Psoas muscle (tissue), 8 donors: ENCODE measurements around the gene RNF145. TPM values are rescaled to one million over a fixed set of nuclear protein-coding genes. Genes with fewer than 3 reads are reported as not detected.
"Not testable (repeated sequence)": the region's sequence is repeated elsewhere in the genome, so short reads cannot be mapped to it uniquely, and the experiment has no call there.

ENCODE experiments used
- ATAC-seq, 4 donors: fragments of 200-7000 bp; cut with Tn5 transposase; one replicate each; pipeline ENCODE4 v1.9.1; 2020; ENCODE audit warnings: moderate library complexity in 3 of 4, mild to moderate bottlenecking in 2 of 4
- DNase-seq, 2 donors: peaks; one replicate each; pipeline ENCODE4 v3.0.0-alpha.2; 2020
- H3K27ac ChIP-seq: fragments of 200-600 bp; one replicate; pipeline ENCODE4 v1.8.0; 2022
- H3K27me3 ChIP-seq, 3 donors: fragments of 200-600 bp in 1 of 3; one replicate each; pipeline versions ENCODE4 v1.6.1 to v1.8.0; 2013 to 2022; ENCODE audit warnings: low read length in 2 of 3, mild to moderate bottlenecking in 2 of 3, moderate library complexity in 1 of 3; ENCODE audit not compliant: insufficient read depth in 3 of 3
- H3K36me3 ChIP-seq, 2 donors: fragments of 200-600 bp in 1 of 2; one replicate each; pipeline versions ENCODE4 v1.6.1 to v1.8.0; 2013 to 2022; ENCODE audit warnings: low read depth in 1 of 2, mild to moderate bottlenecking in 1 of 2, moderate library complexity in 1 of 2; ENCODE audit not compliant: insufficient read depth in 1 of 2
- H3K4me1 ChIP-seq: fragments of 200-600 bp; one replicate; pipeline ENCODE4 v1.8.0; 2022
- H3K4me3 ChIP-seq: fragments of 200-600 bp; one replicate; pipeline ENCODE4 v1.8.0; 2022; ENCODE audit warnings: mild to moderate bottlenecking
- H3K9me3 ChIP-seq: fragments of 200-600 bp; one replicate; pipeline ENCODE4 v1.8.0; 2022
- WGBS, 3 donors: extraction: QIAGEN DNeasy Blood & Tissue Kit; methylation state at CpG; one replicate each; pipeline versions ENCODE4 v1.1.6 to v1.1.7; 2013; 5-methylcytosine and 5-hydroxymethylcytosine counted together
- intact Hi-C, 2 donors: fragments of 100-400 bp; cut with DNase I; formaldehyde crosslinking; loops; one replicate each; pipeline versions ENCODE4 v1.11.0 to v1.14.2; 2022
- polyA plus RNA-seq, 3 donors: library from polyadenylated mRNA; stranded (reverse); fragments of 200-250 nt; gene quantifications; one replicate each; pipeline ENCODE4 v1.2.3, GENCODE V29; 2013
- total RNA-seq, 4 donors: library from RNA; stranded (reverse); fragmentation: NEBNext Ultra II Directional in 2 of 4; extraction: Animal tissue kit (Norgen Biotek cat#: 25700) in 2 of 4; gene quantifications; one replicate each; pipeline versions ENCODE4 v1.2.1 to v1.2.4, GENCODE V29; 2021 to 2023
- TF ChIP-seq, protein P1 (sequence below): fragments of 200-600 bp; IDR thresholded peaks from one replicate; pipeline ENCODE4 v1.8.0; 2022; ENCODE audit warnings: antibody characterized with exemption
- donor health status: healthy with polysubstance abuse.
- donor health status: DM: no; HTN: no; CAD: no; lungs with moderate emphysema.
- donor health status: Bipolar disorder and iron deficiency.
- donor health status: healthy.
- donor health status: DM: yes; HTN: yes; CAD: no.
- donor health status: DM: no; HTN: no; CAD: no.
- donor health status: DM: no; HTN: no; CAD: no.
- donor health status: DM: yes; HTN: yes; CAD: no.

Gene RNF145
- total and polyA plus RNA-seq, 7 donors = 6.0 to 17.8 (median 13.2) TPM

DNA sequence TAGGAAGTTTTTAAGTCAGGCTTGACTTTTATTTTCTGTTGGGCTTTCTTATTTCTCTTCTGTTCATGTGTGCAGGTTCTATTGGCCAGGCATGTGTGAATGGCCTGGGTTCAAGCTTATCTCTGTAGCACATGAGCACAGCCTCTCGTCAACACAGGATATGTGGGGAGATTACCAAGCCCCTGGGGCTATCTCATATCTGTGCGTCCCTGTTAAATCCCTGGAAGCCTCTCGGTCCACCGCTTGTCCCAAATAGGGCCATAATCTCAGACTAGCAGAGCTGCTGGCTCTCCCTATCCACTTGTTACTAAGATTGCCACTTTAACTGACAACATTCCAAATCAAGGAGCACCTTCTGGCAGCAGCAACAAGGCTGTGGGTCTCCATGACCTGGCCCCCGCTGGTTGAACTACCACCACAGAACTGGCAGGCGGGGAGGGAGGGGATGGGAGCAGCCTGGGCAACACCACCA is 81.2 kb downstream of the RNF145 start:
- DNase-seq (no peak), ATAC-seq (no peak)
- Histone ChIP-seq H3K4me3 (no peak overlapping the region), H3K9me3 (no peaks in the 10 kb centered on the region), H3K36me3 (no peaks in the 10 kb centered on the region), H3K4me1 (no peaks in the 10 kb centered on the region), H3K27me3 (peaks cover 0 to 3% (median 0%) of the 10 kb centered on the region in 3 donors), H3K27ac (no peak overlapping the region)
- intact Hi-C loops = no loop called here
- TF ChIP-seq, protein P1, sequence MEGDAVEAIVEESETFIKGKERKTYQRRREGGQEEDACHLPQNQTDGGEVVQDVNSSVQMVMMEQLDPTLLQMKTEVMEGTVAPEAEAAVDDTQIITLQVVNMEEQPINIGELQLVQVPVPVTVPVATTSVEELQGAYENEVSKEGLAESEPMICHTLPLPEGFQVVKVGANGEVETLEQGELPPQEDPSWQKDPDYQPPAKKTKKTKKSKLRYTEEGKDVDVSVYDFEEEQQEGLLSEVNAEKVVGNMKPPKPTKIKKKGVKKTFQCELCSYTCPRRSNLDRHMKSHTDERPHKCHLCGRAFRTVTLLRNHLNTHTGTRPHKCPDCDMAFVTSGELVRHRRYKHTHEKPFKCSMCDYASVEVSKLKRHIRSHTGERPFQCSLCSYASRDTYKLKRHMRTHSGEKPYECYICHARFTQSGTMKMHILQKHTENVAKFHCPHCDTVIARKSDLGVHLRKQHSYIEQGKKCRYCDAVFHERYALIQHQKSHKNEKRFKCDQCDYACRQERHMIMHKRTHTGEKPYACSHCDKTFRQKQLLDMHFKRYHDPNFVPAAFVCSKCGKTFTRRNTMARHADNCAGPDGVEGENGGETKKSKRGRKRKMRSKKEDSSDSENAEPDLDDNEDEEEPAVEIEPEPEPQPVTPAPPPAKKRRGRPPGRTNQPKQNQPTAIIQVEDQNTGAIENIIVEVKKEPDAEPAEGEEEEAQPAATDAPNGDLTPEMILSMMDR = no peak
- 87 to 91% (median 90%) methylated on average over 6 of the region's 6 CpGs for WGBS, 3 donors

DNA sequence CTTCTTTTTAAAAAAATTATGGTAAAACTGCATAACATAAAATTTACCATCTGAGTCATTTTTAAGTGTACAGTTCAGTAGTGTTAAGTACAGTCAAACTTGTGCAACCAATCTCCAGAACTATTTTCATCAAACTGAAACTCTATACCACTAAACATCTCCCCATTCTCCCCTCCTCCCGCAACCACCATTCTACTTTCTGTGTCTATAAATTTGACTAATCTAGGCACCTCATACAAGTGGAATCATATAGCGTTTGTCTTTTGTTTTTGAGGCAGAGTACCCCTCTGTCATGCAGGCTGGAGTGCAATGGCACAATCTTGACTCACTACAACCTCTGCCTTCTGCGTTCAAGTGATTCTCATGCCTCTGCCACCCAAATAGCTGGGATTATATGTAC is 85.7 kb downstream of the RNF145 start:
- ATAC-seq (no peak), DNase-seq (no peak)
- Histone ChIP-seq H3K4me1 (no peaks in the 10 kb centered on the region), H3K36me3 (no peaks in the 10 kb centered on the region), H3K27me3 (peaks cover 0 to 3% (median 0%) of the 10 kb centered on the region in 3 donors), H3K27ac (no peak overlapping the region), H3K9me3 (no peaks in the 10 kb centered on the region), H3K4me3 (no peak overlapping the region)
- TF ChIP-seq, protein P1 = no peak
- WGBS, 3 donors = 70 to 73% (median 73%) methylated on average over 3 of the region's 3 CpGs
- intact Hi-C loops = no loop called here

DNA sequence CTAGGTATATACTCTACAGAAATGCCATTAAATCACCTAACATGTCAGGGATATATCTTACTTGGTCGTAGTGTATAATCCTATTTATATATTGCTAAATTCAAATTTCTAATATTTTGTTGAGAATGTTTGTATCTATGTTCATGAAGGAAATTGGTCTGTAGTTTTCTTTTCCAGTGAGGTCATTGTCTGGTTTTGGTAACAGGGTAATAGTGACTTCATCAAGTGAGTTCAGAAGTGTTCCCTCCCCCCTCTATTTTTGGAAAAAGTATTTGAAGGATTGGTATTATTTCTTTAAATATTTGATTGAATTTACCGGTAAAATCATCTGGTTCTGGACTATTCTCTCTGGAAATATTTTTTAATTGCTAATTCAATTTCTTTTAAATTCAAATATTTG is 86.2 kb downstream of the RNF145 start:
- Histone ChIP-seq H3K27me3 (peaks cover 0 to under 1% (median 0%) of the 10 kb centered on the region in 3 donors), H3K27ac (no peak overlapping the region), H3K9me3 (no peaks in the 10 kb centered on the region), H3K4me3 (no peak overlapping the region), H3K4me1 (no peaks in the 10 kb centered on the region), H3K36me3 (no peaks in the 10 kb centered on the region)
- TF ChIP-seq, protein P1 = no peak
- 80% methylated on average over 2 of the region's 2 CpGs for WGBS, 3 donors
- intact Hi-C loops = no loop called here
- ATAC-seq (no peak), DNase-seq (no peak)

- TF ChIP-seq, protein P1 = no peak
- intact Hi-C loops = no loop called here
- WGBS, 3 donors = 75 to 85% (median 80%) methylated on average over 3 of the region's 3 CpGs
These were observed 88.3 kb downstream of the RNF145 start for GRCh38 chr5:159121061-159121460.

DNA sequence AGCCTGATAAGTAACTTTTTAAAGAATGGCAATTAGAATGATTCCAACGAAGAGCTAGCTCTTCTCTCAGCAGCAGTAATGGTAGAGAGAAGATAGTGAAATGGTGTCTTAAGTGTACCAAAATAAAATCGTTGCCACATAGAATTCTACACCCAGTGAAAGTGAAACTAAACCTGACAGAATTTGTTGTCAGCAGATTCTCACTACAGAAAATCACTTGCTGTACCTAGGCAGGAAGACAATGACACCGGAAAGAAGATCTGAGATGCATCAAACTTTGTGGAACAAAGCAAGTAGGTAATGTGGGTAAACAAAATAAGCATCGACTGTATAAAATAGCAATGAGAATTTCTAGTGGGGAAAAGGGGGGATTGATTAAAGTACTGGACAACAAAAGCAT is 88.9 kb downstream of the RNF145 start:
- intact Hi-C loops = no loop called here
- no peaks in the 10 kb centered on the region for H3K9me3 ChIP-seq
- no peak overlapping the region for H3K27ac ChIP-seq
- TF ChIP-seq, protein P1 = no peak
- DNase-seq (no peak), ATAC-seq (no peak)
- 40 to 51% (median 45%) methylated on average over 4 of the region's 4 CpGs for WGBS, 3 donors
- H3K27me3 ChIP-seq = no peaks in the 10 kb centered on the region
- H3K4me1 ChIP-seq = peaks cover 3% of the 10 kb centered on the region
- no peaks in the 10 kb centered on the region for H3K36me3 ChIP-seq
- H3K4me3 ChIP-seq = no peak overlapping the region

More at GRCh38 chr5:159121061-159121460, 88.3 kb downstream of the RNF145 start:
- peaks cover 3% of the 10 kb centered on the region for H3K4me1 ChIP-seq
- H3K27ac ChIP-seq = no peak overlapping the region
- no peaks in the 10 kb centered on the region for H3K36me3 ChIP-seq
- H3K27me3 ChIP-seq = no peaks in the 10 kb centered on the region
- no peak for DNase-seq
- no peaks in the 10 kb centered on the region for H3K9me3 ChIP-seq
- ATAC-seq = no peak
- no peak overlapping the region for H3K4me3 ChIP-seq

DNA sequence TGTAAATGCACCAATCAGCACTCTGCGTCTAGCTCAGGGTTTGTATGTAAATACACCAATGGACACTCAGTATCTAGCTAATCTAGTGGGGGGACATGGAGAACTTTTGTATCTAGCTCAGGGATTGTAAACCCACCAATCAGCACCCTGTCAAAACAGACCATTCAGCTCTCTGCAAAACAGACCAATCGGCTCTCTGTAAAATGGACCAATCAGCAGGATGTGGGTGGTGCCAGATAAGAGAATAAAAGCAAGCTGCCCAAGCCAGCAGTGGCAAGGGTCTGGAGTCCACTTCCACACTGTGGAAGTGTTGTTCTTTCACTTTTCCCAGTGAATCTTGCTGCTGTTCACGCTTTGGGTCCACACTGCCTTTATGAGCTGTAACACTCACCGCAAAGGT is 89.5 kb downstream of the RNF145 start:
- H3K4me3 ChIP-seq, DNase-seq, H3K4me1 ChIP-seq, intact Hi-C loops, H3K27ac ChIP-seq, H3K27me3 ChIP-seq, H3K36me3 ChIP-seq, H3K9me3 ChIP-seq, ATAC-seq: not testable (repeated sequence)
- WGBS, 3 donors = 70 to 74% (median 72%) methylated on average over 4 of the region's 4 CpGs

- DNase-seq, H3K4me3 ChIP-seq, H3K36me3 ChIP-seq, H3K4me1 ChIP-seq, intact Hi-C loops, ATAC-seq, H3K27ac ChIP-seq, H3K27me3 ChIP-seq, H3K9me3 ChIP-seq: not testable (repeated sequence)
- 93 to 97% (median 95%) methylated on average over 35 to 39 of the region's 39 CpGs for WGBS, 3 donors
These were observed 90.2 kb downstream of the RNF145 start for GRCh38 chr5:159118958-159119659.
